ENCODE results near the gene MTRF1L. TPM values are rescaled to one million over a fixed set of nuclear protein-coding genes. Genes with fewer than 3 reads are reported as not detected.

MTRF1L gene
- total RNA-seq, 6 donors from 2014 or later, result 14.7 to 21.7 (median 16.9) TPM

- no peaks in the 10 kb centered on the region for H3K27me3 ChIP-seq
- peaks cover 0 to 6% (median 2%) of the 10 kb centered on the region in 4 donors for H3K4me1 ChIP-seq
- 72 to 73% methylated on average over 7 of the region's 7 CpGs for WGBS, 2 donors
- H3K27ac ChIP-seq, result no peak overlapping the region
- no peak for TF ChIP-seq EP300 (IDR thresholded peaks at IDR 0.05)
- peak in 2 of 6 experiments; percentile 9 to 14 for TF ChIP-seq CTCF (IDR thresholded peaks at IDR 0.05)
- DNase-seq (no peak), ATAC-seq (ENCODE audit: low FRiP score in 2 of 2) (no peak)
- no peaks in the 10 kb centered on the region for H3K36me3 ChIP-seq
- H3K4me3 ChIP-seq, result no peak overlapping the region
- no peaks in the 10 kb centered on the region for H3K9me3 ChIP-seq
These were observed 49.5 kb downstream of the MTRF1L start for GRCh38 chr6:152952866-152953509.

- Histone ChIP-seq H3K36me3 (no peaks in the 10 kb centered on the region), H3K27ac (no peak overlapping the region), H3K4me3 (no peak overlapping the region), H3K4me1 (peaks cover 0 to 7% (median 2%) of the 10 kb centered on the region in 4 donors), H3K9me3 (no peaks in the 10 kb centered on the region), H3K27me3 (no peaks in the 10 kb centered on the region)
- TF ChIP-seq EP300 (IDR thresholded peaks at IDR 0.05), result no peak
- no peak for TF ChIP-seq POLR2A (IDR thresholded peaks at IDR 0.05)
- no peak for TF ChIP-seq CTCF (IDR thresholded peaks at IDR 0.05)
- TF ChIP-seq POLR2AphosphoS5 (IDR thresholded peaks at IDR 0.05), result no peak
- DNase-seq (no peak), ATAC-seq (ENCODE audit: low FRiP score in 2 of 2) (no peak)
- 9 to 20% methylated on average over 1 of the region's 1 CpG for WGBS, 2 donors
These were observed 50.5 kb downstream of the MTRF1L start for GRCh38 chr6:152952045-152952444.

- 83 to 89% methylated on average over 3 of the region's 3 CpGs for WGBS, 2 donors
- no peak overlapping the region for H3K27ac ChIP-seq
- TF ChIP-seq EP300 (IDR thresholded peaks at IDR 0.05) (no peak), POLR2A (IDR thresholded peaks at IDR 0.05) (no peak), CTCF (IDR thresholded peaks at IDR 0.05) (no peak), POLR2AphosphoS5 (IDR thresholded peaks at IDR 0.05) (no peak)
- H3K4me3 ChIP-seq, result no peak overlapping the region
- H3K4me1 ChIP-seq, result peaks cover 0 to 7% (median 2%) of the 10 kb centered on the region in 4 donors
- DNase-seq (no peak), ATAC-seq (ENCODE audit: low FRiP score in 2 of 2) (no peak)
- no peaks in the 10 kb centered on the region for H3K36me3 ChIP-seq
- H3K27me3 ChIP-seq, result no peaks in the 10 kb centered on the region
- H3K9me3 ChIP-seq, result no peaks in the 10 kb centered on the region
These were observed 52.3 kb downstream of the MTRF1L start for GRCh38 chr6:152950240-152950639.

- H3K36me3 ChIP-seq, result no peaks in the 10 kb centered on the region
- 20 to 30% methylated on average over 9 of the region's 9 CpGs for WGBS, 2 donors
- H3K27ac ChIP-seq, result no peak overlapping the region
- peak; percentile 35 to 59 (median 45) for TF ChIP-seq CTCF (IDR thresholded peaks at IDR 0.05)
- TF ChIP-seq POLR2AphosphoS5 (IDR thresholded peaks at IDR 0.05), result no peak
- H3K9me3 ChIP-seq, result no peaks in the 10 kb centered on the region
- no peak overlapping the region for H3K4me3 ChIP-seq
- H3K27me3 ChIP-seq, result no peaks in the 10 kb centered on the region
- DNase-seq (no peak), ATAC-seq (ENCODE audit: low FRiP score in 2 of 2) (peak in 1 of 2 donors; percentile 72)
- H3K4me1 ChIP-seq, result peaks cover 0 to 7% (median 2%) of the 10 kb centered on the region in 4 donors
These were observed 54.2 kb downstream of the MTRF1L start for GRCh38 chr6:152948150-152948768.

GRCh38 chr6:152946995-152947394 is 55.5 kb downstream of the MTRF1L start:
- no peak overlapping the region for H3K27ac ChIP-seq
- DNase-seq, result no peak
- no peak overlapping the region for H3K4me3 ChIP-seq
- no peaks in the 10 kb centered on the region for H3K27me3 ChIP-seq
- no peaks in the 10 kb centered on the region for H3K9me3 ChIP-seq
- H3K4me1 ChIP-seq, result peaks cover 0 to 7% (median 2%) of the 10 kb centered on the region in 4 donors
- no peaks in the 10 kb centered on the region for H3K36me3 ChIP-seq
- TF ChIP-seq POLR2AphosphoS5 (IDR thresholded peaks at IDR 0.05), result no peak
- no peak for TF ChIP-seq POLR2A (IDR thresholded peaks at IDR 0.05)
- TF ChIP-seq CTCF (IDR thresholded peaks at IDR 0.05), result no peak
- TF ChIP-seq EP300 (IDR thresholded peaks at IDR 0.05), result no peak
- WGBS, 2 donors, result 70 to 78% methylated on average over 2 of the region's 2 CpGs
- ATAC-seq (ENCODE audit: low FRiP score in 2 of 2), result no peak
